Right lobe of liver (tissue), 6 donors: ENCODE data around the gene RBMS3. TPM values are rescaled to one million over a fixed set of nuclear protein-coding genes. Genes with fewer than 3 reads are reported as not detected.

Experiments used
- ATAC-seq, 4 donors: fragments of 200-7000 bp; cut with Tn5 transposase; one replicate each; pipeline ENCODE4 v1.9.1; 2020; ENCODE audit warnings: mild to moderate bottlenecking in 4 of 4, moderate library complexity in 4 of 4
- DNase-seq, 3 donors: peaks; one replicate each; pipeline ENCODE4 v3.0.0-alpha.2; 2020
- H3K27ac ChIP-seq, 3 donors: fragments of 200-600 bp; one replicate each; pipeline ENCODE4 v1.8.0; 2022
- H3K27me3 ChIP-seq, 2 donors: fragments of 200-600 bp; one replicate each; pipeline ENCODE4 v1.8.0; 2022
- H3K36me3 ChIP-seq, 4 donors: fragments of 200-600 bp; sonication (generic) in 1 of 4; one replicate each; pipeline versions ENCODE4 v1.5.1 to v1.8.0; 2017 to 2022; ENCODE audit warnings: control low read depth in 1 of 4
- H3K4me1 ChIP-seq, 4 donors: fragments of 200-600 bp; sonication (generic) in 1 of 4; one replicate each; pipeline versions ENCODE4 v1.5.1 to v1.8.0; 2017 to 2022; ENCODE audit warnings: control low read depth in 1 of 4
- H3K4me3 ChIP-seq, 3 donors: fragments of 200-600 bp; one replicate each; pipeline ENCODE4 v1.8.0; 2022
- H3K9me3 ChIP-seq, 4 donors: fragments of 200-600 bp; sonication (generic) in 1 of 4; one replicate each; pipeline versions ENCODE4 v1.5.1 to v1.8.0; 2017 to 2022; ENCODE audit warnings: control low read depth in 1 of 4
- POLR2A ChIP-seq: fragments of 450-650 bp; IDR thresholded peaks from one replicate; pipeline ENCODE4 v1.6.1; 2017; ENCODE audit warnings: antibody characterized with exemption, mild to moderate bottlenecking
- WGBS: methylation state at CpG from one replicate; pipeline ENCODE4 v1.1.6; 2018; ENCODE audit warnings: low coverage, low lambda C conversion rate; ENCODE audit not compliant: insufficient coverage; ENCODE audit errors: missing lambda C conversion rate; 5-methylcytosine and 5-hydroxymethylcytosine counted together
- intact Hi-C, 2 donors: fragments of 100-400 bp; cut with DNase I; formaldehyde crosslinking; loops; one replicate each; pipeline versions ENCODE4 v1.11.2 to v1.14.1; 2022
- total RNA-seq, 6 experiments: library from RNA; depleted of rRNA in 2 of 6; stranded (reverse); fragments of >200 nt in 2 of 6; fragmentation: NEBNext Ultra II Directional in 3 of 6; extraction: Animal tissue kit (Norgen Biotek cat#: 25700) in 3 of 6; gene quantifications; one replicate each; pipeline versions ENCODE4 v1.1.0 to v1.2.4, GENCODE V29; 2016 to 2023
- TF ChIP-seq, protein P1 (sequence below), 4 donors: fragments of 200-600 bp in 3 of 4; fragments of 450-650 bp in 1 of 4; IDR thresholded peaks; one replicate each; pipeline versions ENCODE4 v1.5.1 to v1.8.0; 2016 to 2022; ENCODE audit warnings: antibody characterized with exemption in 4 of 4, mild to moderate bottlenecking in 2 of 4
- donor health status: DM: no; HTN: yes; CAD: no.
- donor health status: DM: no; HTN: no; CAD: no.
- donor health status: DM: no; HTN: no; CAD: no.
- donor health status: DM: no; HTN: yes; CAD: no.
- donor health status: DM: no; HTN: yes; CAD: no.

Gene RBMS3
- total RNA-seq, 6 experiments from 2014 or later: 6.3 to 11.5 (median 8.3) TPM

DNA sequence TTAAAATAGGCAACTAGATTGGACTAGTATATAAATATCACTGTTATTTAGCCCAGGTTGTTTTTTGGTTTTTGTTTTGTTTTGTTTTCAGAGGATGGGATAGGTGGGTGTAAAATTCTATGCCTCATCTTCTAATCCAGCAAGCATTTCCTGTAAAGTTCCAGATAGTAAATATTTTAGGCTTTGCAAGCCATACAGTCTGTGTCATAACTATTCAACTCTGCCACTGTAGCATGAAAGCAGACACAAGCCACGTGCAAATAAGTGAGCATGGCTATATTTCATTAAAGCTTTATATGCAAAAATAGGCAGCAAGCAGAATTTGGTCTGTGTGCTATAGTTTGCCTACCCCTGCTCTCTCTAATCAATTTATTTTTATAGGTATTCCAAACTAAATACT is 668.3 kb downstream of the RBMS3 start:
- DNase-seq (no peak), ATAC-seq (no peak)
- Histone ChIP-seq H3K4me3 (no peak overlapping the region), H3K4me1 (no peaks in the 10 kb centered on the region), H3K27me3 (no peaks in the 10 kb centered on the region), H3K9me3 (no peaks in the 10 kb centered on the region), H3K36me3 (no peaks in the 10 kb centered on the region), H3K27ac (no peak overlapping the region)
- 38% methylated on average over 1 of the region's 1 CpG for WGBS
- intact Hi-C loops: no loop called here
- no peak for TF ChIP-seq POLR2A
- TF ChIP-seq, protein P1, sequence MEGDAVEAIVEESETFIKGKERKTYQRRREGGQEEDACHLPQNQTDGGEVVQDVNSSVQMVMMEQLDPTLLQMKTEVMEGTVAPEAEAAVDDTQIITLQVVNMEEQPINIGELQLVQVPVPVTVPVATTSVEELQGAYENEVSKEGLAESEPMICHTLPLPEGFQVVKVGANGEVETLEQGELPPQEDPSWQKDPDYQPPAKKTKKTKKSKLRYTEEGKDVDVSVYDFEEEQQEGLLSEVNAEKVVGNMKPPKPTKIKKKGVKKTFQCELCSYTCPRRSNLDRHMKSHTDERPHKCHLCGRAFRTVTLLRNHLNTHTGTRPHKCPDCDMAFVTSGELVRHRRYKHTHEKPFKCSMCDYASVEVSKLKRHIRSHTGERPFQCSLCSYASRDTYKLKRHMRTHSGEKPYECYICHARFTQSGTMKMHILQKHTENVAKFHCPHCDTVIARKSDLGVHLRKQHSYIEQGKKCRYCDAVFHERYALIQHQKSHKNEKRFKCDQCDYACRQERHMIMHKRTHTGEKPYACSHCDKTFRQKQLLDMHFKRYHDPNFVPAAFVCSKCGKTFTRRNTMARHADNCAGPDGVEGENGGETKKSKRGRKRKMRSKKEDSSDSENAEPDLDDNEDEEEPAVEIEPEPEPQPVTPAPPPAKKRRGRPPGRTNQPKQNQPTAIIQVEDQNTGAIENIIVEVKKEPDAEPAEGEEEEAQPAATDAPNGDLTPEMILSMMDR (IDR thresholded peaks at IDR 0.05): no peak

DNA sequence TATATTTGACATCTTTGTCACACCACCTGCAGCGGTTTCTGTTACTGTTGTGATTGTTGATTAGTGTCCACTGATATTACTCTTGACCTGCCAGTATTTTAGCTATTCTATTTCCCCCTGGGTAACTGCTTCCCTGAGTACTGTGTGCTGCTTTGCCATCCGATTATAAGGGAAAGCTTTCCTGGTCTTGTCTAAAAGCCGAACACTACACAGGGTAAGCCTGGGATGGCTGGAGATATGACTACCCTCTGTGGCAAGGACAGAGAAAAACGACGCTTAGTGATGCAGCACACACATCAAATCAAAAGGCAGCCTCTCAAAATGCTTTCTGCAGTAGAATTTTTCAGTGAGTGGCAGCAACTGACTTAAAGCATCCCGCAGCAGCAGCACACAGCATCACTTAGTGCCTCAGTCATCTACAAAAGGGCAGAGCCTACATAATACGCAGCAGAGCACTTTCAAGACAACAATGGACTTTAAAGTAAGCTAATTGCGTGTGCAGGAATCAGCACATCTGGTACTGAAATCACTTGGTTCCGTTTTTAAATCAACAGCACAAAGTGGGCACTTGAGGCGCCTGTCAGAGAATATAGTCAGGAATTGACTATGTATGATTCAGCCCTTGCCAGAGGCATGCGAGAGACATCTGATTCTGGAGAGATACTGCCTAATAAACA is 669.2 kb downstream of the RBMS3 start:
- no peaks in the 10 kb centered on the region for H3K27me3 ChIP-seq
- intact Hi-C loops: no loop called here
- no peak for TF ChIP-seq POLR2A
- TF ChIP-seq, protein P1 (IDR thresholded peaks at IDR 0.05): no peak
- no peaks in the 10 kb centered on the region for H3K36me3 ChIP-seq
- no peak overlapping the region for H3K4me3 ChIP-seq
- 61% methylated on average over 11 of the region's 11 CpGs for WGBS
- H3K27ac ChIP-seq: no peak overlapping the region
- no peaks in the 10 kb centered on the region for H3K4me1 ChIP-seq
- H3K9me3 ChIP-seq: no peaks in the 10 kb centered on the region
- no peak for ATAC-seq
- DNase-seq: no peak

DNA sequence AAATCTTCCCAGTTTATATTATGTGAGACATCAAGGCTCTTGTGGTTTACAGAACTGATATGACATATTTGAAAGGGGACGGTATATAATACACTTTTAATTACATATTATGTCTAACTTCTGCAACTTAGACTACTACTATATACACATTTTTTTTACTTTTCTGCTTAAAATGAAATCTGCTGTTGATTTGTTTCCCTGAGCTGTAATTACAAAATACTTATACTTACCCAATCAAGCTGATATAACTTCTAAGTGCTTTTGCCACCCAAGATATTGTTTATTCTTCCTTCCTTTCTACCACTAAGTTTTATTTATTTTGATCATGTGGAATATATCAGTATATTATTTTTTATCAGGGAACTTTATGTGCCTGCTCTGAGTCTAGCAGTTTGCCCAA is 671.6 kb downstream of the RBMS3 start:
- TF ChIP-seq, protein P1 (IDR thresholded peaks at IDR 0.05): no peak
- no peak for TF ChIP-seq POLR2A

DNA sequence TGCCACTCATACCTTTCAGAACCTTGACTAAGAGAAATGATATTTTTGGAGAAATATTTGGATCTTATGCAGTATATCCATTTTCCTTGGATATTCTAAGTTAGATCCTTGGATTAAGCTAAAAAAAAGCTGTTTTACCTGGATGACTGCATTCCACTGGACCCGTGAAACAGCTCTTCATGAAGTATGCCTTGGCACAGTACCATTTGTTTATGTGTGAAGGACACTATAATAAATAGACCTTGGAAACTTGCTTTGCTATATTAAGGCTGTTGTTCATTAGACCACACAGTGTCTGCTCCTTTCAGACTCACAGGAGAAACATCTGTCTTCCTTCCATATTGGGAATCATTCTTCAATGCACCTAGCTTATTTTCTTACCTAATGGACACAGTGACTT is 674.5 kb downstream of the RBMS3 start:
- no peaks in the 10 kb centered on the region for H3K4me1 ChIP-seq
- H3K27me3 ChIP-seq: no peaks in the 10 kb centered on the region
- H3K9me3 ChIP-seq: no peaks in the 10 kb centered on the region
- H3K27ac ChIP-seq: no peak overlapping the region
- intact Hi-C loops: no loop called here
- DNase-seq: no peak
- WGBS: 8% methylated on average over 1 of the region's 1 CpG
- no peaks in the 10 kb centered on the region for H3K36me3 ChIP-seq
- TF ChIP-seq, protein P1 (IDR thresholded peaks at IDR 0.05): no peak
- no peak for TF ChIP-seq POLR2A
- ATAC-seq: no peak
- no peak overlapping the region for H3K4me3 ChIP-seq

More for the DNA sequence above, 671.6 kb downstream of the RBMS3 start:
- no peaks in the 10 kb centered on the region for H3K4me1 ChIP-seq
- no peak for DNase-seq
- no peak for ATAC-seq
- no peaks in the 10 kb centered on the region for H3K27me3 ChIP-seq
- no peak overlapping the region for H3K27ac ChIP-seq
- 93% methylated on average over 1 of the region's 1 CpG for WGBS
- no peaks in the 10 kb centered on the region for H3K9me3 ChIP-seq
- no peak overlapping the region for H3K4me3 ChIP-seq
- intact Hi-C loops: no loop called here
- no peaks in the 10 kb centered on the region for H3K36me3 ChIP-seq

DNA sequence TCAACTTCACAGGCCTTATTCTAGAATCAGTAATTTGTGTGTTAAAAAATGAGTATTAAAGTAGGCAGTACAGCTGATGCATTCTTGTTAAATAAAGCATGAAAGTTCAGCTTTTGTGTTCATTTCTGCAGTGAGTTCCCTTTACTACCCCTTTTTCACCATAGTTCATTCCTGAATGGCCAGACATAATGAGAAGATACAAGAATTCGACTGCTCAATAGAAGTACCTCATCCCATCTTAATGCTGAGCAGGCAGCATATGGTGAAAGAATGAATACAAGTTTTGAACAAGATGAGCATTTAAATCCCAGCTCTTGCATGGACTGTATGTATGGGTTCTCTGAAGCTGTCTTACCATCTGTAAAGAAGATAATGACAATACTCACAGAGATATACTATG is 677.9 kb downstream of the RBMS3 start:
- TF ChIP-seq, protein P1 (IDR thresholded peaks at IDR 0.05): no peak
- no peak for TF ChIP-seq POLR2A
- ATAC-seq (no peak), DNase-seq (no peak)
- Histone ChIP-seq H3K4me3 (no peak overlapping the region), H3K36me3 (no peaks in the 10 kb centered on the region), H3K9me3 (no peaks in the 10 kb centered on the region), H3K27me3 (no peaks in the 10 kb centered on the region), H3K4me1 (no peaks in the 10 kb centered on the region), H3K27ac (no peak overlapping the region)
- 25% methylated on average over 1 of the region's 1 CpG for WGBS
- intact Hi-C loops: no loop called here
